Measurements from ENCODE around the gene SUMO3. TPM values are rescaled to one million over a fixed set of nuclear protein-coding genes. Genes with fewer than 3 reads are reported as not detected.

Gene SUMO3
- total RNA-seq, 2 experiments from 2014 or later = 60.3 to 85.5 TPM

DNA sequence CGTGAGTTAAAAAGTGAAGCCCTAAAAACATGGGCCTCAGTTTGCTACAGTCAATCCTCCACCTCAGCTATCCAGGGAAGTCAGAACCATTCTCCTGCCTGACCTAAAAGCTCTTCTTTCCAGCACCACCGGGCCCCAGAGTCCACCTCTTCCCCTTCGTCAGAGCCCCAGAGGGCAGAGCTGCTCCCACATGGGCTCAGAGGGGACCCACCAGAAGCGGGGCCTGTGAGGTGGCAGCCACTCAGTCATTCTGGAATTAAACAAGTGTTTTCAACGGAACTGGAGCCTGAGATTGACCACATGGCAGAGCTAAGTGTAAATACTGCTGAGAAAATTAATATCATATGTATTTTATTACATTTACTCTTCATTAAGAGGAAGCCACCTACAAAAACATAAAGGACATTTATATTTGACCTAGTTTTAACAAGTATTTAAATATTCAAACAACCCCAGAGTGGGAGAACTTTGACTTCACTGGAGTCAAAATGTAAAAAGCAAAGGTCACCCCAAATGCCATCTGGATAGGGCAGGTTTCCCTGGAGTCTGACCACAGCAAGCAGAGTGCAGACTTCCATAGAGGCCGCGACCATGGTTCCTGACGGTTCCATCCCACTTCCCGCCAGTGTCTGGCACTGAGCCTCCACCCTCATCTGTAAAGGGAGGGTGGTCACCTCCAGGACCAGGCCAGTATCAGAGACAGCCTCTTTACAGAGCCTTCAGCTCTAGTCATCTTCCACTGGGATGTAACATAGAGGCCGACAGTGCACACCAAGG, 1.8 kb downstream of the SUMO3 start:
- Histone ChIP-seq H3K79me2 (ENCODE audit: insufficient read depth, low read depth, low read length) (peaks cover 13% of the 10 kb centered on the region; the same call in 1 of the 2 replicates), H3K9me3 (ENCODE audit: low read length) (no peaks in the 10 kb centered on the region), H4K20me1 (ENCODE audit: insufficient read depth, low read length) (peaks cover 4% of the 10 kb centered on the region; the same call in 1 of the 2 replicates), H3K4me2 (ENCODE audit: low read length) (no peak overlapping the region), H3K9me2 (ENCODE audit: insufficient read depth, low read length) (no peaks in the 10 kb centered on the region), H3K36me3 (ENCODE audit: insufficient read depth, low read length) (peaks cover 12% of the 10 kb centered on the region; the same call in 1 of the 2 replicates), H3K4me3 (ENCODE audit: low read depth, low read length, poor library complexity, severe bottlenecking) (no peak overlapping the region), H2AFZ (ENCODE audit: low read length) (no peak overlapping the region), H3K27ac (ENCODE audit: low read depth, low read length, poor library complexity, severe bottlenecking) (no peak overlapping the region), H3K4me1 (ENCODE audit: insufficient read depth, low read length, poor library complexity, severe bottlenecking) (peaks cover 6% of the 10 kb centered on the region)
- ChIA-PET POLR2A (no interaction called here), CTCF (ENCODE audit: unreplicated experiment) (interaction anchor here (1.0 kb wide), 1 partner anchor 58 kb away, joined by 3 read pairs; the partner anchor contains the start of gene PTTG1IP)
- intact Hi-C loops (cut with micrococcal nuclease; ENCODE audit: unreplicated experiment) = loop anchor here (5.0 kb wide), 1 partner anchor 116 kb away; no protein-coding TSS in a partner anchor
- TF ChIP-seq, protein P1, sequence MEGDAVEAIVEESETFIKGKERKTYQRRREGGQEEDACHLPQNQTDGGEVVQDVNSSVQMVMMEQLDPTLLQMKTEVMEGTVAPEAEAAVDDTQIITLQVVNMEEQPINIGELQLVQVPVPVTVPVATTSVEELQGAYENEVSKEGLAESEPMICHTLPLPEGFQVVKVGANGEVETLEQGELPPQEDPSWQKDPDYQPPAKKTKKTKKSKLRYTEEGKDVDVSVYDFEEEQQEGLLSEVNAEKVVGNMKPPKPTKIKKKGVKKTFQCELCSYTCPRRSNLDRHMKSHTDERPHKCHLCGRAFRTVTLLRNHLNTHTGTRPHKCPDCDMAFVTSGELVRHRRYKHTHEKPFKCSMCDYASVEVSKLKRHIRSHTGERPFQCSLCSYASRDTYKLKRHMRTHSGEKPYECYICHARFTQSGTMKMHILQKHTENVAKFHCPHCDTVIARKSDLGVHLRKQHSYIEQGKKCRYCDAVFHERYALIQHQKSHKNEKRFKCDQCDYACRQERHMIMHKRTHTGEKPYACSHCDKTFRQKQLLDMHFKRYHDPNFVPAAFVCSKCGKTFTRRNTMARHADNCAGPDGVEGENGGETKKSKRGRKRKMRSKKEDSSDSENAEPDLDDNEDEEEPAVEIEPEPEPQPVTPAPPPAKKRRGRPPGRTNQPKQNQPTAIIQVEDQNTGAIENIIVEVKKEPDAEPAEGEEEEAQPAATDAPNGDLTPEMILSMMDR (conservative IDR thresholded peaks at IDR 0.05; ENCODE audit: low read length) = no peak
- TF ChIP-seq EZH2phosphoT487 (IDR thresholded peaks at IDR 0.05; ENCODE audit: borderline replicate concordance, low read depth, low read length) = no peak
- TSS peak; percentile 62 for BruUV-seq (replicated peaks)
- DNase-seq (ENCODE audit: low spot score) = no peak

DNA sequence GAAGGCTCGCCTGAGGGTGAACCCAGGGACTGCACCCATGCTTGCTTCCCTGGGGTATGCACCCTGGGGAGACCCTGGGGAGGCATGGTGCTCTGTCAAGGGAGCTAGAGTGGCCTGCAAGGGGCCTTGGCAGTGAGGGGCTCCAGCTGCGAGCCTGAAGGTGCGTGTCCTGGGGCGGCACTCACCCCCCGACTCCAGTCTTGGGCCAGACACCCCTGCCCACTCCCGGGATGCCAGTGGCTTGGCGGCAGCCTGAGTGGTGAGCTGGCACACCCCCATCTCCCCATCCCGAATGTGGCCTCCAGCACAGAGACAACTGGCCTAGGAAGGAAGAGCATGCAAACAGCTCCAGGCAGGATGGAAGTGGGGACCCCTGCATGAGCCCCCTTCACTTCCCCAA, 2.6 kb downstream of the SUMO3 start:
- no peak overlapping the region for H3K4me3 ChIP-seq (ENCODE audit: low read depth, low read length, poor library complexity, severe bottlenecking)
- no peak for DNase-seq (ENCODE audit: low spot score)
- H3K4me1 ChIP-seq (ENCODE audit: insufficient read depth, low read length, poor library complexity, severe bottlenecking) = peaks cover 6% of the 10 kb centered on the region
- H3K4me2 ChIP-seq (ENCODE audit: low read length) = no peak overlapping the region
- POLR2A ChIA-PET = no interaction called here
- H3K36me3 ChIP-seq (ENCODE audit: insufficient read depth, low read length) = peaks cover 20% of the 10 kb centered on the region; the same call in 1 of the 2 replicates
- H2AFZ ChIP-seq (ENCODE audit: low read length) = no peak overlapping the region
- H4K20me1 ChIP-seq (ENCODE audit: insufficient read depth, low read length) = peaks cover 4% of the 10 kb centered on the region; the same call in 1 of the 2 replicates
- H3K27ac ChIP-seq (ENCODE audit: low read depth, low read length, poor library complexity, severe bottlenecking) = no peak overlapping the region
- BruUV-seq (replicated peaks) = no TSS peak
- CTCF ChIA-PET (ENCODE audit: unreplicated experiment) = interaction anchor here (1.0 kb wide), 1 partner anchor 58 kb away, joined by 3 read pairs; the partner anchor contains the start of gene PTTG1IP
- no peaks in the 10 kb centered on the region for H3K9me2 ChIP-seq (ENCODE audit: insufficient read depth, low read length)
- intact Hi-C loops (cut with micrococcal nuclease; ENCODE audit: unreplicated experiment) = loop anchor here (5.0 kb wide), 1 partner anchor 117 kb away; no protein-coding TSS in a partner anchor
- H3K79me2 ChIP-seq (ENCODE audit: insufficient read depth, low read depth, low read length) = peaks cover 13% of the 10 kb centered on the region; the same call in 1 of the 2 replicates
- no peak for TF ChIP-seq EZH2phosphoT487 (IDR thresholded peaks at IDR 0.05; ENCODE audit: borderline replicate concordance, low read depth, low read length)
- TF ChIP-seq, protein P1 (conservative IDR thresholded peaks at IDR 0.05; ENCODE audit: low read length) = no peak
- no peaks in the 10 kb centered on the region for H3K9me3 ChIP-seq (ENCODE audit: low read length)
